DND-41 (cell line): ENCODE results near the gene PDE1A.
"Not testable (repeated sequence)": the region's sequence is repeated elsewhere in the genome, so short reads cannot be mapped to it uniquely, and the experiment has no call there.

Experiments
- ATAC-seq: fragments of 200-7000 bp; cut with Tn5 transposase; 3 replicates; pipeline ENCODE4 v1.9.1; 2021; ENCODE audit warnings: low read depth; ENCODE audit not compliant: insufficient read depth
- DNase-seq: peaks from one replicate; pipeline ENCODE4 v3.0.0-alpha.2; 2020
- H2AFZ ChIP-seq: 2 replicates; pipeline ENCODE4 v1.6.0; 2012; ENCODE audit warnings: low read depth, low read length
- H3K27ac ChIP-seq: 2 replicates; pipeline ENCODE4 v1.5.1; 2012; ENCODE audit warnings: low read length, inconsistent platforms
- H3K27me3 ChIP-seq: fragments of 200-600 bp; sonication (generic); 2 replicates; pipeline ENCODE4 v1.6.0; 2012; ENCODE audit warnings: low read length, mild to moderate bottlenecking, inconsistent platforms; ENCODE audit not compliant: insufficient read depth, poor library complexity
- H3K36me3 ChIP-seq: 2 replicates; pipeline ENCODE4 v1.5.1; 2012; ENCODE audit warnings: low read length, inconsistent platforms; ENCODE audit not compliant: insufficient read depth
- H3K4me1 ChIP-seq: 2 replicates; pipeline ENCODE4 v1.5.1; 2012; ENCODE audit warnings: mild to moderate bottlenecking, low read length; ENCODE audit not compliant: insufficient read depth
- H3K4me2 ChIP-seq: 2 replicates; pipeline ENCODE4 v1.6.0; 2012; ENCODE audit warnings: mild to moderate bottlenecking, moderate library complexity, low read length, inconsistent platforms; ENCODE audit not compliant: insufficient read depth
- H3K4me3 ChIP-seq, 2 experiments: fragments of 200-600 bp in 1 of 2; shearing (Covaris generic) in 1 of 2; 2 replicates each; pipeline ENCODE4 v1.5.1; 2012 to 2016; ENCODE audit warnings: inconsistent platforms in 2 of 2, low read length in 2 of 2, mild to moderate bottlenecking in 2 of 2, low read depth in 1 of 2, moderate library complexity in 1 of 2
- H3K79me2 ChIP-seq: 2 replicates; pipeline ENCODE4 v1.6.0; 2012; ENCODE audit warnings: low read length, inconsistent platforms; ENCODE audit not compliant: insufficient read depth
- H3K9ac ChIP-seq: 2 replicates; pipeline ENCODE4 v1.6.0; 2012; ENCODE audit warnings: low read depth, mild to moderate bottlenecking, inconsistent platforms, low read length, moderate library complexity
- H3K9me3 ChIP-seq: 2 replicates; pipeline ENCODE4 v1.5.1; 2012; ENCODE audit warnings: low read length, moderate library complexity, mild to moderate bottlenecking, inconsistent platforms; ENCODE audit not compliant: insufficient read depth, severe bottlenecking
- H4K20me1 ChIP-seq: 2 replicates; pipeline ENCODE4 v1.6.0; 2012; ENCODE audit warnings: low read length; ENCODE audit not compliant: insufficient read depth
- CTCF ChIP-seq: IDR thresholded peaks from 2 replicates; pipeline ENCODE4 v1.5.1; 2012; ENCODE audit warnings: borderline replicate concordance, low read length, moderate library complexity, mild to moderate bottlenecking; ENCODE audit not compliant: poor library complexity, severe bottlenecking; ENCODE audit errors: extremely low read depth
- EZH2 ChIP-seq: IDR thresholded peaks from 3 replicates; pipeline ENCODE4 v1.6.1; 2012; ENCODE audit warnings: borderline replicate concordance, low read depth, mild to moderate bottlenecking, moderate library complexity, low read length, inconsistent platforms; ENCODE audit not compliant: severe bottlenecking

Gene PDE1A

GRCh38 chr2:182283512-182283911 is 143.3 kb downstream of the PDE1A start:
- no peaks in the 10 kb centered on the region for H3K79me2 ChIP-seq
- no peak overlapping the region for H3K4me3 ChIP-seq
- H3K27me3 ChIP-seq, result peaks cover 3% of the 10 kb centered on the region
- TF ChIP-seq CTCF (no peak), EZH2 (no peak)
- H3K4me2 ChIP-seq, result no peak overlapping the region
- no peak overlapping the region for H2AFZ ChIP-seq
- H4K20me1 ChIP-seq, result no peaks in the 10 kb centered on the region
- no peak overlapping the region for H3K27ac ChIP-seq
- ATAC-seq (no peak), DNase-seq (no peak)
- H3K4me1 ChIP-seq, result no peaks in the 10 kb centered on the region
- H3K9ac ChIP-seq, result no peak overlapping the region
- no peaks in the 10 kb centered on the region for H3K36me3 ChIP-seq
- H3K9me3 ChIP-seq, result no peaks in the 10 kb centered on the region

GRCh38 chr2:182281276-182281675 is 145.6 kb downstream of the PDE1A start:
- Histone ChIP-seq H3K79me2 (no peaks in the 10 kb centered on the region), H3K27me3 (no peaks in the 10 kb centered on the region), H3K4me2 (no peak overlapping the region), H3K27ac (no peak overlapping the region), H3K36me3 (no peaks in the 10 kb centered on the region), H2AFZ (no peak overlapping the region), H3K4me3 (no peak overlapping the region), H3K9me3 (peaks cover 4% of the 10 kb centered on the region), H3K4me1 (no peaks in the 10 kb centered on the region), H3K9ac (no peak overlapping the region), H4K20me1 (no peaks in the 10 kb centered on the region)
- ATAC-seq (no peak), DNase-seq (no peak)
- no peak for TF ChIP-seq CTCF

- H3K4me2 ChIP-seq, result no peak overlapping the region
- DNase-seq, result no peak
- no peak for TF ChIP-seq CTCF
- no peak for TF ChIP-seq EZH2
- no peak overlapping the region for H2AFZ ChIP-seq
- H3K79me2 ChIP-seq, result no peaks in the 10 kb centered on the region
- H3K4me1 ChIP-seq, result no peaks in the 10 kb centered on the region
- H3K4me3 ChIP-seq, result no peak overlapping the region
- H3K27me3 ChIP-seq, result no peaks in the 10 kb centered on the region
- no peaks in the 10 kb centered on the region for H3K36me3 ChIP-seq
- H3K9ac ChIP-seq, result no peak overlapping the region
- no peak for ATAC-seq
- no peak overlapping the region for H3K27ac ChIP-seq
- no peaks in the 10 kb centered on the region for H4K20me1 ChIP-seq
- peaks cover 7% of the 10 kb centered on the region for H3K9me3 ChIP-seq
Measured at GRCh38 chr2:182280118-182280517, 146.7 kb downstream of the PDE1A start.

- not testable (repeated sequence) for H4K20me1 ChIP-seq, H3K27me3 ChIP-seq, H3K9ac ChIP-seq, H3K27ac ChIP-seq, H3K4me2 ChIP-seq, H2AFZ ChIP-seq, H3K9me3 ChIP-seq, ATAC-seq, H3K36me3 ChIP-seq, H3K4me1 ChIP-seq, H3K4me3 ChIP-seq, H3K79me2 ChIP-seq
- DNase-seq, result peak; percentile 8
Measured at GRCh38 chr2:182276662-182277061, 150.2 kb downstream of the PDE1A start.
